HG03439 (cell line): ENCODE data around the gene FGFBP1.
"Not testable (repeated sequence)": the region's sequence is repeated elsewhere in the genome, so short reads cannot be mapped to it uniquely, and the experiment has no call there.

Experiments
- ATAC-seq: cut with Tn5 transposase; IDR thresholded peaks from one replicate; pipeline ENCODE4 v1.9.1; 2021; ENCODE audit warnings: mild to moderate bottlenecking, moderate library complexity; ENCODE audit not compliant: unreplicated experiment

FGFBP1 gene

DNA sequence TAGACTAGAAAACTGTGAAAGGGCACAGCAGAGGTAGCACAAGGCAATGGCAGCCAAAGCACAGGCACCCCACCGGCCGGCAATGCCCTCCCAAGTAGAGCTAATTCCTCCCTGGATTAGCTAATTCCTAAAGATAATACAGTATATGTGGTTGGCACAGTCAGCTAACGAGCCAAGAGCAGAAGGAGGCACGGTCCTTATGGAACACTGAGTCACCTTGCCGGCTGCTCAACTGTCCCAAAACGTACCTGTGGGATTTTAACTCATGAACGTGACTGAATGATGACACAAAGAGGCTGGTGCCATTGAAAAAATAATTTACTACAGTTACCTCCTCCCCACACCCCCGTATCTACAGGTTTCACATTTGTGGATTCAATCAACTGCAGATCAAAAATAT is 9.1 kb upstream of the FGFBP1 start:
- ATAC-seq: no peak

- ATAC-seq: no peak
Measured at GRCh38 chr4:15945516-15945915, 7.0 kb upstream of the FGFBP1 start.

DNA sequence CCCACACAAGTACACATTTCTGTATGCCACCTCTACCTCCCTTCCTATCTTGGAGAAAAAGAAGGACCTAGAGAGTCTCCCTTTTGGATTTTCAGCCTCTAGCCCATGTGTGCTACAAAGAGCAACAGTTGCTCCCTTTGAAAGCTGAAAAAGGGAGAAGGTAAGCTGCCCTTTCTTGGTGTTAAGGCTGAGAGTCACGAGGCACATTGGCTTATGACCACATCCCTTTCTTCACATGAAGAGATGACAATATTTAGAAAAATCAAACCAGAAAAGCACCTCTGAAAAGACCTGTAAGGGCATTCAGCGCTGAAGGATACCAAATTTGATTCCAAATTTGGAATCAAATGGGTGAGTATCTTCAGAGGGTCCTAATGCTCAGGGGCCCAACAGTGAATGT is 6.4 kb upstream of the FGFBP1 start:
- no peak for ATAC-seq

DNA sequence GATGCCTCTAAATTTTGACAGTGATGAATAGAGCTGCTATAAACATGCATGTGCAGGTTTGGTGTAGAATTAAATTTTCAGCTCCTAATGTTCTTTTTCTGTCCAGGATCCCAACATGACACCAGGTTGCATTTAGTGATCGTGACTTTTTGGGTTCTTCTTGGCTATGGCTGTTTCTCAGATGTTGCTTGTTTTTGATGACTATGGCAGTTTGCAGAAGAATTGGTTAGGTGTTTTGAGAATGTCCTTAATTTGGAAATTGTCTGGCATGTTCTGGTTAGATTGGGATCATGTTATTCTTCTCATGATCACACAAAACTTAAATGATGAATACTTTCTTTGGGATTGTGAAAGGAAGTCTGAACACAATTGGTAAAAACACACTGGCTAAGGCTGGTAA is 3.7 kb upstream of the FGFBP1 start:
- no peak for ATAC-seq

DNA sequence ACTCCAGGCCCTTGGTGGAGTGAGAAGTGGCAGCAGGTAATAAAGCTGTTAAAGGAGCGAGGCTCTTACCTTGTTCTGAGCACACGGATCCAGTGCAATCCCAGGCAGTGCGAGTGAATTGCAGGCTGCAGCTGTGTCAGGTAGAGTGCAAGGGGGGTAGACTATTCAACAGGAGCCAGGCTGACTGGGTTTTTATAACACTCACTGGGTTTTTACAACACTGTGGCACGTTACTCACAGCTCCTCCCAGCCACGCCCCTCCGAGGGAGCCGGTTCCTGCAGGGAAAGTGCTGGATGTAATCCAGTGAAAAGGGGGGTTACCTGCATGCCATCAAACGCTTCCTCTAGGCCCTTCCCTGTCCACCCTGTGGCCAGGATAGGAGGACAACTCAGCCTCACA is 358 bp downstream of the FGFBP1 start:
- no peak for ATAC-seq

GRCh38 chr4:15936495-15936894 is 2.0 kb downstream of the FGFBP1 start:
- no peak for ATAC-seq

- no peak for ATAC-seq
Measured at GRCh38 chr4:15935504-15936402, 2.8 kb downstream of the FGFBP1 start.

- ATAC-seq: no peak
Measured at GRCh38 chr4:15934259-15934658, 4.3 kb downstream of the FGFBP1 start.

GRCh38 chr4:15931451-15932210 is 6.9 kb downstream of the FGFBP1 start:
- ATAC-seq: no peak

DNA sequence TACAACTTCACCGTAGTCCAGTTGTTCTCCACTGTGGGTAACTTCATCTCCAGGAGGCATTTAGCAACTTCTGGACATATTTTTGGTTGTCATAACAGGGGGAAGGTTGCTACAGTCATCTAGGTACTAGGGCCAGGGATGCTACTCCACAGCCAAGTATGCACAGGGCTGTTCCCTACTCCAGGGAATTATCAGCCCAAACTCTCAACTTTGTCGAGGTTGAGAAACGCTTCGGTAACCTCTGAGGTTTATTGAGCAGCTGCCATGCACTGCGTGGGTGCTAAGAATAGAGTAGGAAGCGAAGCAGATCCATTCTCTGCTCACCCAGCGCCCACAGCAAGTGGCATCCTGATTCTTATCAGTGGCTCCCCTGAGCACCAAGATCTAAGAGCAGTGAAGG is 8.2 kb downstream of the FGFBP1 start:
- no peak for ATAC-seq

DNA sequence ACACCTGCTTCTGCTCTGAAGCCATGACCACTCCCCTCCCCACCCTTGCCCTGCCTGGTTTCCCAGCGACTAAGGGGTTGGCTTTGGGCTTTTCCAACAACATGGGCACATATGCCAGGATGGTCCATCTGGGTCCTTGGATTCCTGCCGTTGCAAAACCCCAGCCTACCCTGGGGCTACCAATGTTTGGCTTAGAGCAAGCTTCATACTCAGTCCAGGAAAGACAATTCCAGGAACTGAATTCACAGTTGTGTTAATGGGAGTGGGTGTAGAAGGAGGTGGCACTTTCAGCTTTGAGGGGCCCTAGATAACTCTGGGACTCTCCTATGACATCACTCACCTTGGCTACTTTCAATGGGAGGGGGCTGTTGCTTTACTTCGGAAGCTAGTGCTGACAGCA is 9.0 kb downstream of the FGFBP1 start:
- no peak for ATAC-seq

DNA sequence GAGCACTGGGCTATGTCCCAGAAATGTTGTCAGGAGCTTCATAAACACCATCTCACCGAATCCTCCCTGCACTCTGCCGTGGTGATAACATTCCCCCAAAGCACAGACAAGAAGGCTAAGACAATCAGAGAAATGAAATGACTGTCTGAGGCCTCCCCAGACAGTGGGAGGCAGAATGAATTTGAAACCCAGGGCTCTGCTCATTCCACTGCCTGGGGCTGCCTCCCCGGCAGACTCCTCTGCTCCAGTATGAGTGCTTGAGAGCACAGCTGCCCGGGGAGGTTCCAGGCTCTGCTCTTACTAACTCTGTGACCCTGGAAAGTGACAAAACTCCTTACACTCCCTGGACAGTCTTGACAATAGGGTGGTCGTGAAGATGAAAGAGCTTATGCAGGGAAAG is 9.7 kb downstream of the FGFBP1 start:
- ATAC-seq: no peak

DNA sequence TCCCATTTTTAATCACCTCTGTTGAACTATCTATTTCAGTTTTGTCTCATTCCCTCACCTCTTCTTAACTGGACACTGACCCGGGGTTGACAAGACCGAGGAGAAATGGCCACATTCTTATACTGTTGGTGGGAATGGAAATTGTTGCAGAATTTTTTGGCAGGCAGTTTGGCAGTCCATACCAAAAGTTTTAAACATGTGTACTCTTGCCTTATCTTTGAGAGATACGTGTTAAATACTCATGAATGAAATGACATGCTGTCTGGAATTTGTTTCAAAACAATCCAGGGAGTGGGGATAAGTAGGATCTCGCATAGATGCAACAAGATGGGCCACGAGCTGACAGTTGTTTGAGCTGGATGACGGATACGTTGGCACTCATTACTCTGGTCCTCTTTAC is 12.1 kb downstream of the FGFBP1 start:
- no peak for ATAC-seq

DNA sequence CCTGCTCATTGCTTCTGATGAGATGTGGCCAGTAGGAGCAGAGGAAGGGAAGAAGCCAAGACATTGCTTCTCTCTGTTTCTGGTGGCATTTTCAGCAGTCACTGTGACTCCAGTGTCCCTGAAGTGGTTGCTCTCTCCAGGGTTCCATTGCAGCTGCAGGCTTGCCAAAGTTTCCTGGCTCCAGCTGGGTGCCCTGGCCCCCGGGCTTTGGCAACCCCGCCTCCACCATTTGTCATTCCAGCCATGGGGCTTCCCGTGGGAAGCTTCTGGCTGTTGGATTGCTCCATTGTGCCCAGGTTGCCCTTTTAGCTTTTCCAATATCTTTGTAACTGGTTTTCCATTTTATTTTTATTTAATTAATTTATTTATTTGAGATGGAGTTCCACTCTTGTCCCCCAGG is 12.7 kb downstream of the FGFBP1 start:
- no peak for ATAC-seq

DNA sequence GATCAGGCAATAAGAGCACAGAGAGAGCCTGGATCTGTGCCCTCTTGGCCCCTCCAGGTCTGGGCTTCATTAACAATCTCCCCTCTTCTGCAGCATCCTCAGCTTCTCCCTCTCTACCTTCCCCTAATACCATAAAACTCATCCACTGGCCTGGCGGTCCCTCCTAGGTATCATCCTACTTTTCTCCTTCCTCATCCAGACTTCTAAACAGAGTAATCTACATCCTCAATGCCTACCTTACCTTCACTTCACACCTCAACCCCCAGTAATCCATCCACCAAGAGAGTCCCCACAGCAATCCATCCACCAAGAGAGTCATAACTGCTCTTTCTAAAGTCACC is 17.0 kb downstream of the FGFBP1 start:
- no peak for ATAC-seq

DNA sequence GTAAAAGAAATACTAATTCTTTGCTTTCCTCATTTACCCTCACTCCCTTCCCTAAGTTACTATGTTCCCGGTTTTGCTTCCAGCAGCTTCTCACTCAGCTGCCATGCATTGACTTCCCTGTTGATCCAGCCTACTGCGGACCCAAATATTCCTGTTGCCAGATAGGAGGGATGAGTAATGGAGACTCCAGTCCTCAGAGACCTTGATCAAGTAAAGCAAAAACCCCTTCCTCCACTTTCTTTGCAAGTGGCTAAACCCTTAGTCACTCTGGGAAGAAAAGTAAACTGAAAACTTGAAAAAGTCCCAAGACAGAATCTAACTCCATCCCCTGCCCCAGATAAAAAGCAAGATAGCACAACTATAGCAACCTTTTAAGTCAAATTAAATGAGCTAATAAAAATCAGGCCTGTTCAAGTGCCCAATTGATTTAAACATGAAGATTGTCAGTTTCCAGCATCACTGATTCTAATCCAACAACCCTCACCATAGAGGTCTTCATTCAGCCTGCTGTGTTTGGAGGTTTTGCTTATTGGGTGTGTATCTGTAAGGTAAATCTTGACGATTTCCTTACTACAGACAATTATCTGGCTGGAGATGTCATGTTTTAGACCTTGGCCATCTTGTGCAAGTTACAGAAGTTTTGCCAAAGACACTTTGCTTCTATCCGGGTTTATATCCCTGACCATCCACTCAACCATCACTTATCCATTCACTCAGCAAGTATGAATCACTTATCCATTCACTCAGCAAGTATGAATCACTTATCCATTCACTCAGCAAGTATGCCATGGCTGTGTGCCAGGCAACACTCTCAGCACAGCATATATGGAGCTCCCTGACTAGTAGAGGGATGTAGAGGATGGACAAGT is 17.6 kb downstream of the FGFBP1 start:
- no peak for ATAC-seq

- ATAC-seq: no peak
Measured at GRCh38 chr4:15918484-15919129, 19.9 kb downstream of the FGFBP1 start.

DNA sequence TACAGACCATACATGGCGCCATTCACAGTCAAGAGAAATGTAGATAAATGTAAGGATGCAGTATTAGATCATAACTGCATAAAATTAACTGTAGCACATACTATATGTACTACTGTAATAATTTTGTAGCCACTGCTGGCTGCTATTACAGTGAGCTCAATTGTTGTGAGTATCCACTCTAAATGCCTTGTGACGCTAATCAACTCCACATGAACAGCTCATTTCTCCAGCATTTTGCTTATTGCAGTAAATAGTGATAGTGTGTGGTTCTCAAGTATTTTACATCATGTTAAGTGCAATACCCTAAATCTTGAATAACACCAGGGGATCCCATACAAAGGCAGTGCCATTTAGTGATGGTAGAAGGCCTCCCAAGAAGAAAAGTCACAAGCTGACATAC is 21.2 kb downstream of the FGFBP1 start:
- no peak for ATAC-seq

- ATAC-seq: not testable (repeated sequence)
Measured at GRCh38 chr4:15916358-15916757, 22.2 kb downstream of the FGFBP1 start.

DNA sequence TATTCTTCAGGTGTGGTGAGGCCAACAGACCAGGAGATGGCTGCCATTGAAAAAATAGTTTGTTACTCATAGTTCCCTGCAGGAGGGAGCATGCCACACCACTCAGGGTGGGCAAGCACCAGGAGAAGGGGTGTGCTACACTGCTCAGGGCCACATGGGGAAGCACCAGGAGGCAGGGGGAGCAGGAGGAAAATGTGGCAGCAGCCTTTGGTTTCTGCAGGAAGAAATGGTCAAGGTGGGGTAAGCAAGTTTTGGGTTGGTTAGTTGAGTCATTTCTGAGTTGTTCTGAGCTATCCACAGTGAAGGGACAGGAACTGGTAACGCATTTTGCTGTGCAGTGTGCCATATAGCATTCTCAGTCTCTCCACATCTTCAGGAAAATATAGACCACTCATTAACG is 23.8 kb downstream of the FGFBP1 start:
- no peak for ATAC-seq

- ATAC-seq: no peak
Measured at GRCh38 chr4:15914291-15914690, 24.2 kb downstream of the FGFBP1 start.
